ENCODE data around the gene EML1. TPM values are rescaled to one million over a fixed set of nuclear protein-coding genes. Genes with fewer than 3 reads are reported as not detected.

The EML1 gene
- total RNA-seq, 1 donor from 2014 or later = 36.4 TPM

DNA sequence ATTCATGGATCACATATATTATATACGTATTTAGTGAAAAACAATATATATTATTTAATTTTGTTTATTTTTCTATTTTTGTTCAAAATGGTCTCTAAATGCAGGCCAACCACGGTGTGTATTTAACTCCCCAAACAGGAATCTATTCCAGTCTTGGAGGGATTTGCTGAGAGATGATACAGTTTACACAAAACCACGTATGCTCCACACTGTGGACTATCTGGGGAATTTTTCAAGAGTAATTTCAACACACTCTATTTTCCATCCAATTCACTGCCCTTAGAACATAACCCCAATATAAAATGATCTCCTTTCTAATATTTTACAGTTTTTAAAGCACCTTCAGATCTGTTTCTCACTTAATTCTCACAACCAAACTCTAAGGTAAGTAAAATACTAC lies 15.3 kb downstream of the EML1 start:
- Mint-ChIP-seq H3K27ac (ENCODE audit: unreplicated experiment) (no peak overlapping the region), H3K4me3 (ENCODE audit: unreplicated experiment) (no peak overlapping the region), H3K9me3 (ENCODE audit: low read depth) (no peaks in the 10 kb centered on the region), H3K4me1 (ENCODE audit: low read depth) (peaks cover 16% of the 10 kb centered on the region), H3K36me3 (ENCODE audit: low read depth) (peaks cover 2% of the 10 kb centered on the region), H3K27me3 (ENCODE audit: low read depth) (no peaks in the 10 kb centered on the region)
- TF ChIP-seq, protein P1, sequence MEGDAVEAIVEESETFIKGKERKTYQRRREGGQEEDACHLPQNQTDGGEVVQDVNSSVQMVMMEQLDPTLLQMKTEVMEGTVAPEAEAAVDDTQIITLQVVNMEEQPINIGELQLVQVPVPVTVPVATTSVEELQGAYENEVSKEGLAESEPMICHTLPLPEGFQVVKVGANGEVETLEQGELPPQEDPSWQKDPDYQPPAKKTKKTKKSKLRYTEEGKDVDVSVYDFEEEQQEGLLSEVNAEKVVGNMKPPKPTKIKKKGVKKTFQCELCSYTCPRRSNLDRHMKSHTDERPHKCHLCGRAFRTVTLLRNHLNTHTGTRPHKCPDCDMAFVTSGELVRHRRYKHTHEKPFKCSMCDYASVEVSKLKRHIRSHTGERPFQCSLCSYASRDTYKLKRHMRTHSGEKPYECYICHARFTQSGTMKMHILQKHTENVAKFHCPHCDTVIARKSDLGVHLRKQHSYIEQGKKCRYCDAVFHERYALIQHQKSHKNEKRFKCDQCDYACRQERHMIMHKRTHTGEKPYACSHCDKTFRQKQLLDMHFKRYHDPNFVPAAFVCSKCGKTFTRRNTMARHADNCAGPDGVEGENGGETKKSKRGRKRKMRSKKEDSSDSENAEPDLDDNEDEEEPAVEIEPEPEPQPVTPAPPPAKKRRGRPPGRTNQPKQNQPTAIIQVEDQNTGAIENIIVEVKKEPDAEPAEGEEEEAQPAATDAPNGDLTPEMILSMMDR (IDR thresholded peaks at IDR 0.05) = peak; percentile 22
- no peak for DNase-seq (ENCODE audit: low spot score)

GRCh38 chr14:99809360-99809759 lies 16.1 kb downstream of the EML1 start:
- DNase-seq (ENCODE audit: low spot score) = no peak

GRCh38 chr14:99809859-99810558 lies 16.8 kb downstream of the EML1 start:
- no peaks in the 10 kb centered on the region for H3K27me3 Mint-ChIP-seq (ENCODE audit: low read depth)
- H3K9me3 Mint-ChIP-seq (ENCODE audit: low read depth) = no peaks in the 10 kb centered on the region
- DNase-seq (ENCODE audit: low spot score) = no peak
- TF ChIP-seq, protein P1 (IDR thresholded peaks at IDR 0.05) = no peak
- peaks cover 2% of the 10 kb centered on the region for H3K36me3 Mint-ChIP-seq (ENCODE audit: low read depth)
- H3K4me3 Mint-ChIP-seq (ENCODE audit: unreplicated experiment) = no peak overlapping the region
- no peak overlapping the region for H3K27ac Mint-ChIP-seq (ENCODE audit: unreplicated experiment)
- H3K4me1 Mint-ChIP-seq (ENCODE audit: low read depth) = peaks cover 16% of the 10 kb centered on the region

More at GRCh38 chr14:99809360-99809759, 16.1 kb downstream of the EML1 start:
- TF ChIP-seq, protein P1 (IDR thresholded peaks at IDR 0.05) = no peak
- Mint-ChIP-seq H3K36me3 (ENCODE audit: low read depth) (peaks cover 2% of the 10 kb centered on the region), H3K4me3 (ENCODE audit: unreplicated experiment) (no peak overlapping the region), H3K27ac (ENCODE audit: unreplicated experiment) (no peak overlapping the region), H3K9me3 (ENCODE audit: low read depth) (no peaks in the 10 kb centered on the region), H3K4me1 (ENCODE audit: low read depth) (peaks cover 16% of the 10 kb centered on the region), H3K27me3 (ENCODE audit: low read depth) (no peaks in the 10 kb centered on the region)

GRCh38 chr14:99810559-99810874 lies 17.3 kb downstream of the EML1 start:
- Mint-ChIP-seq H3K36me3 (ENCODE audit: low read depth) (peaks cover 2% of the 10 kb centered on the region), H3K9me3 (ENCODE audit: low read depth) (no peaks in the 10 kb centered on the region), H3K27me3 (ENCODE audit: low read depth) (no peaks in the 10 kb centered on the region), H3K4me1 (ENCODE audit: low read depth) (peaks cover 16% of the 10 kb centered on the region), H3K4me3 (ENCODE audit: unreplicated experiment) (no peak overlapping the region), H3K27ac (ENCODE audit: unreplicated experiment) (no peak overlapping the region)
- TF ChIP-seq, protein P1 (IDR thresholded peaks at IDR 0.05) = no peak
- no peak for DNase-seq (ENCODE audit: low spot score)

DNA sequence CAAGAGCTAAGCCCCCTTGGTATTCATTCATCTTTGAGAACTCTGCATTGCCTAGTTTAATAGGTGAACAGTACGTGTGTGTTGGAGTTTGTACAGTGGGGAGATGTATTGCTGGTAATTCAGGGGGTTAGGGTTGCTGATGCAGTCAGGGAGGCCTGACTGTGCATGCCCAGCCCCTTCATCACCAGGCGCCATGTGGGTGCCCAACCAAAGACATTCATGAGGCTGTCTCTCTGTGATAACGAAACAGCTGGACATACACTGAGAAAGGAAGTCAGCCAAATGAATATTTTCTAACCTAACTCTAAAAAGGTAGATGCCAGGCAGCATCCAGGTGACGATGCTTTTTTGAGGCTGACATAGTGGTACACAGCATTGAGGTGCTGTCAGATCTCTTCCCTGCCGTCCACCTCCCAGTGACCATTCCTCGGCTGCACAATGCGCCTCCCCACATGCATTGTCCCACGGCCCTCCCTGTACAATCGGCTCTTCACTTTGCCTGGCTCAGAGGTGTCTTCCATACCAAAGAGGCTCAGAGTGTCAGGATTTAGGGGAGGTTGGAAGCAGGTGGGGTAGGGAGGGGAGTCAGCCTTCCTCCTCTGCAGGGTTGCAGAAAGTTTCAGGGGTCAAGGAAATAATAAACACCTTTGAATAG lies 19.0 kb downstream of the EML1 start:
- H3K27me3 Mint-ChIP-seq (ENCODE audit: low read depth) = no peaks in the 10 kb centered on the region
- no peak overlapping the region for H3K27ac Mint-ChIP-seq (ENCODE audit: unreplicated experiment)
- H3K4me3 Mint-ChIP-seq (ENCODE audit: unreplicated experiment) = no peak overlapping the region
- TF ChIP-seq, protein P1 (IDR thresholded peaks at IDR 0.05) = no peak
- H3K36me3 Mint-ChIP-seq (ENCODE audit: low read depth) = peaks cover 2% of the 10 kb centered on the region
- no peaks in the 10 kb centered on the region for H3K9me3 Mint-ChIP-seq (ENCODE audit: low read depth)
- peaks cover 16% of the 10 kb centered on the region for H3K4me1 Mint-ChIP-seq (ENCODE audit: low read depth)
- DNase-seq (ENCODE audit: low spot score) = no peak
